MM.1S (cell line): ENCODE data around the gene LIN7A.

Source experiments
- DNase-seq: peaks from one replicate; pipeline ENCODE4 v3.0.0-alpha.2; 2015
- H2AFZ ChIP-seq: fragments of 300-600 bp; sonication (generic); 2 replicates; pipeline ENCODE4 v1.6.0; 2016; ENCODE audit warnings: antibody characterized with exemption, low read length
- H3F3A ChIP-seq: fragments of 300-600 bp; sonication (generic); 2 replicates; pipeline ENCODE4 v1.6.1; 2016; ENCODE audit warnings: mild to moderate bottlenecking, antibody characterized with exemption, low read length, moderate library complexity, mixed read lengths; ENCODE audit not compliant: insufficient read depth
- H3K27ac ChIP-seq: fragments of 300-600 bp; sonication (generic); 2 replicates; pipeline ENCODE4 v1.5.1; 2016; ENCODE audit warnings: mild to moderate bottlenecking, low read length
- H3K27me3 ChIP-seq: fragments of 300-600 bp; sonication (generic); replicated peaks from 2 replicates; pipeline ENCODE4 v1.6.0; 2016; ENCODE audit warnings: low read length; ENCODE audit not compliant: insufficient read depth
- H3K36me3 ChIP-seq: fragments of 300-600 bp; sonication (generic); replicated peaks from 2 replicates; pipeline ENCODE4 v1.6.1; 2016; ENCODE audit warnings: mild to moderate bottlenecking, low read length, mixed read lengths; ENCODE audit not compliant: insufficient read depth
- H3K4me1 ChIP-seq: fragments of 300-600 bp; sonication (generic); 2 replicates; pipeline ENCODE4 v1.6.1; 2016; ENCODE audit warnings: low read length, mixed read lengths
- H3K4me2 ChIP-seq: fragments of 300-600 bp; sonication (generic); 2 replicates; pipeline ENCODE4 v1.6.0; 2016; ENCODE audit warnings: low read depth, low read length
- H3K4me3 ChIP-seq: fragments of 300-600 bp; sonication (generic); 2 replicates; pipeline ENCODE4 v1.5.1; 2016; ENCODE audit warnings: low read length, mixed read lengths
- H3K79me2 ChIP-seq: fragments of 300-600 bp; sonication (generic); 2 replicates; pipeline ENCODE4 v1.6.1; 2016; ENCODE audit warnings: mixed run types, low read length, mixed read lengths
- H3K9ac ChIP-seq: fragments of 300-600 bp; sonication (generic); 2 replicates; pipeline ENCODE4 v1.6.1; 2016; ENCODE audit warnings: low read length, mixed read lengths
- H3K9me2 ChIP-seq: fragments of 300-600 bp; sonication (generic); replicated peaks from 2 replicates; pipeline ENCODE4 v1.6.1; 2016; ENCODE audit warnings: mild to moderate bottlenecking, low read length, mixed read lengths; ENCODE audit not compliant: insufficient read depth
- H3K9me3 ChIP-seq: fragments of 300-600 bp; sonication (generic); replicated peaks from 2 replicates; pipeline ENCODE4 v1.6.1; 2016; ENCODE audit warnings: mild to moderate bottlenecking, low read length, mixed read lengths; ENCODE audit not compliant: insufficient read depth
- H4K20me1 ChIP-seq: fragments of 300-600 bp; sonication (generic); 2 replicates; pipeline ENCODE4 v1.6.1; 2016; ENCODE audit warnings: mild to moderate bottlenecking, low read length, moderate library complexity, mixed read lengths; ENCODE audit not compliant: insufficient read depth
- EZH2 ChIP-seq: fragments of 300-600 bp; sonication (generic); optimal IDR thresholded peaks from 2 replicates; pipeline ENCODE3; 2017; ENCODE audit warnings: low read depth, mild to moderate bottlenecking, antibody characterized with exemption, low read length, mixed read lengths
- EZH2phosphoT487 ChIP-seq: fragments of 300-600 bp; sonication (generic); IDR thresholded peaks from 2 replicates; pipeline ENCODE4 v1.6.1; 2018; ENCODE audit warnings: antibody characterized with exemption, low read length
- TF ChIP-seq, protein P1 (sequence below): fragments of 300-600 bp; sonication (generic); IDR thresholded peaks from 2 replicates; pipeline ENCODE4 v1.5.1; 2016; ENCODE audit warnings: antibody characterized with exemption, low read length, mixed read lengths

LIN7A gene

DNA sequence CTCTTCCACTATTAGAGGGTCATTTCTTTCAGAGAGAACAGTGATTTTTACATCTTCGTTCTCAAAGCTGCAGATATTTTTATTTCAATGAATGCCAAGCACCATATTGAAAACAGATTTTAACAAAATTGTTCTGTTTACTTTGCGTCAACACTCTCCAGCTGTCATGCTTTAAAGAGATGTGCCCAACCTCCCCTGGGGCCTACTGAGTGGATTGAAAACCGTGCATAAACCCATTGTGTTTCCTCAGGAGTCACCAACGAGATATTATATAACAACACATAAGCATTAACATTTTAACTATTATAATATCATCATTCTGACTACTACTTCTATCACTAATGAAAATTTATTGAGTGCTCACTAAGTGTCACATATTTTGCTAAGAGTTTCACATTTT, 139.5 kb downstream of the LIN7A start:
- Histone ChIP-seq H3K4me2 (no peak overlapping the region), H3K79me2 (no peaks in the 10 kb centered on the region), H3K4me1 (peaks cover 10% of the 10 kb centered on the region), H3K36me3 (no peaks in the 10 kb centered on the region), H2AFZ (no peak overlapping the region), H3K9me3 (no peaks in the 10 kb centered on the region), H3K9ac (no peak overlapping the region), H3K4me3 (no peak overlapping the region), H3F3A (peaks cover 5% of the 10 kb centered on the region), H3K27ac (no peak overlapping the region), H3K27me3 (no peaks in the 10 kb centered on the region), H3K9me2 (no peaks in the 10 kb centered on the region), H4K20me1 (no peaks in the 10 kb centered on the region)
- no peak for DNase-seq
- TF ChIP-seq, protein P1, sequence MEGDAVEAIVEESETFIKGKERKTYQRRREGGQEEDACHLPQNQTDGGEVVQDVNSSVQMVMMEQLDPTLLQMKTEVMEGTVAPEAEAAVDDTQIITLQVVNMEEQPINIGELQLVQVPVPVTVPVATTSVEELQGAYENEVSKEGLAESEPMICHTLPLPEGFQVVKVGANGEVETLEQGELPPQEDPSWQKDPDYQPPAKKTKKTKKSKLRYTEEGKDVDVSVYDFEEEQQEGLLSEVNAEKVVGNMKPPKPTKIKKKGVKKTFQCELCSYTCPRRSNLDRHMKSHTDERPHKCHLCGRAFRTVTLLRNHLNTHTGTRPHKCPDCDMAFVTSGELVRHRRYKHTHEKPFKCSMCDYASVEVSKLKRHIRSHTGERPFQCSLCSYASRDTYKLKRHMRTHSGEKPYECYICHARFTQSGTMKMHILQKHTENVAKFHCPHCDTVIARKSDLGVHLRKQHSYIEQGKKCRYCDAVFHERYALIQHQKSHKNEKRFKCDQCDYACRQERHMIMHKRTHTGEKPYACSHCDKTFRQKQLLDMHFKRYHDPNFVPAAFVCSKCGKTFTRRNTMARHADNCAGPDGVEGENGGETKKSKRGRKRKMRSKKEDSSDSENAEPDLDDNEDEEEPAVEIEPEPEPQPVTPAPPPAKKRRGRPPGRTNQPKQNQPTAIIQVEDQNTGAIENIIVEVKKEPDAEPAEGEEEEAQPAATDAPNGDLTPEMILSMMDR, result no peak
- TF ChIP-seq EZH2phosphoT487 (no peak), EZH2 (no peak)

DNA sequence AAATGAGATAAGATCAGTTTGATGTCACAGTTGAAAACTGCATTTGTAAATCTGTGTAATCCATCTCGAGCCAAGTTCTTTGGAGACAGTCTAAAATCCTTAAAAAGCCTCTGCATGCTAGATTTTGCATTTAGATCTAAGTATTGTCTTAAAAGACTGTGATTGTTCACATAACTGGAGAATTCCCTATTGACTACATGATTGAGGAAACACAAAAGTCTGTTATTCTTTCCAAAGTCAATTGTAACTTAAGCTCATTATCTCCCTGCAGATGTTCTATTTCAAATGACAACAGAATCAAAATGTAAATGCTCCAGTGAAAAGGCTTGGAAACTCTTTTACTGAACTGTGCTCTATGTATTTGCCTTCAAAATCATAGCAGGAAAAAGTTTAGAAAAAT, 143.2 kb downstream of the LIN7A start:
- Histone ChIP-seq H3K79me2 (no peaks in the 10 kb centered on the region), H3K9ac (no peak overlapping the region), H3K27me3 (no peaks in the 10 kb centered on the region), H3K9me2 (no peaks in the 10 kb centered on the region), H2AFZ (no peak overlapping the region), H3K4me3 (no peak overlapping the region), H3K4me1 (no peaks in the 10 kb centered on the region), H3K36me3 (no peaks in the 10 kb centered on the region), H3K9me3 (no peaks in the 10 kb centered on the region), H3K27ac (no peak overlapping the region), H4K20me1 (no peaks in the 10 kb centered on the region), H3K4me2 (no peak overlapping the region), H3F3A (no peaks in the 10 kb centered on the region)
- DNase-seq, result no peak
- no peak for TF ChIP-seq EZH2phosphoT487
- TF ChIP-seq, protein P1, result no peak
- no peak for TF ChIP-seq EZH2

DNA sequence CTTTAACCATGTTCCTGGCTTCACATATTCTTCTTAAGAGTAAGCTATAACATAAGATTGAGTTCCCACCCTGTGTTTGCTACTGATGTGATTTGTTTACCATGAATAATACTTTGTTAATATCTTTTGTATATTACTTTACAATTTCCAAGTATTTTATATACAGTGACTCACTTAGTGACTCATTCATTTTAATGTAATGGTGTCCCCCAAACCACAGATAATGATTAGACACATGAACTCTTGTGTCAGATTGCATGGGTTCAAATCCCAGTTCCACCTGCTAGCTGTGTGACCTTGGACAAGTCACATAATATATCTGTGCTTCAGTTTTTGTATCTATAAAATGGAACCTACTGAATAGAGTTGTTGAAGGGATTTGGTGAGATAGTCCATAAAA, 144.9 kb downstream of the LIN7A start:
- H3K4me3 ChIP-seq, result no peak overlapping the region
- no peaks in the 10 kb centered on the region for H3K4me1 ChIP-seq
- H3K4me2 ChIP-seq, result no peak overlapping the region
- H3K9me3 ChIP-seq, result no peaks in the 10 kb centered on the region
- no peaks in the 10 kb centered on the region for H3K9me2 ChIP-seq
- H4K20me1 ChIP-seq, result no peaks in the 10 kb centered on the region
- H3K79me2 ChIP-seq, result no peaks in the 10 kb centered on the region
- H3K27ac ChIP-seq, result no peak overlapping the region
- DNase-seq, result no peak
- H2AFZ ChIP-seq, result no peak overlapping the region
- no peaks in the 10 kb centered on the region for H3F3A ChIP-seq
- no peaks in the 10 kb centered on the region for H3K27me3 ChIP-seq
- TF ChIP-seq, protein P1, result no peak
- TF ChIP-seq EZH2phosphoT487 (no peak), EZH2 (no peak)
- no peak overlapping the region for H3K9ac ChIP-seq
- H3K36me3 ChIP-seq, result no peaks in the 10 kb centered on the region
